ENCODE data around the gene CRTAC1. TPM values are rescaled to one million over a fixed set of nuclear protein-coding genes. Genes with fewer than 3 reads are reported as not detected.

Gene CRTAC1
- total RNA-seq, 1 experiment from 2014 or later, result 1.2 TPM

DNA sequence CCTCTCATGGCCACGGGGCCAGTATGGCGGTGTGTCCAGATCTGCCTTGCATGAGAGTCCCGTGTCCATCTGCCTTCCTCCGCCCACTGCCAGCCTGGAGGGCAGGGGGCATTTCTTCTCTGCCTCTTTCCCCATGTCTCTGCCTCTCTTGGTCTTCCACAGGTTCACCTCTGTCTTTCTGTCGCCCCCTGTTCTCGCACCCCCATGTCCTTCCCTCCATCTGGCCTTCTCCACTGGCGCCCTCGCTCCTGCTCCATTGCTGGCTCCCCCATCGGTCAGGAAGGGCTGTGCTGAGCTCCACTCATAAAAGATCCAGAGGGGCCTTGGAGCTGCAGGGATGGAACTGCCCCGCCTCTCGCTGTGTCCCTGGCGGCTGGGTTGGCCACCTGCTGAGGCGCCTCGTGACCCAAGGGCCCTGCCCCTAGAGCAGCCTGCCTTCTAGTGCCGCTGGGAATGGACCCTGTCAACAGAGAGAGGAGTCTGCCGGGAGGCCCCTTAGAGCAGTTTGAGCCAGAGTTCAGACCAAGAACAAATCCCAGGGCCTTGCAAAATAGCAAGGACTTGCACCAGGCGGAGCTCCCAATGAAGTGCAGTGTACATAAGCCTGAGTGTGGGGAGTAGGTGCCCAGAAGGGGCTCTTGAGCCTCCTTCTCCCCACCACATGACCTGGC lies 138.8 kb downstream of the CRTAC1 start:
- TF ChIP-seq, protein P1, sequence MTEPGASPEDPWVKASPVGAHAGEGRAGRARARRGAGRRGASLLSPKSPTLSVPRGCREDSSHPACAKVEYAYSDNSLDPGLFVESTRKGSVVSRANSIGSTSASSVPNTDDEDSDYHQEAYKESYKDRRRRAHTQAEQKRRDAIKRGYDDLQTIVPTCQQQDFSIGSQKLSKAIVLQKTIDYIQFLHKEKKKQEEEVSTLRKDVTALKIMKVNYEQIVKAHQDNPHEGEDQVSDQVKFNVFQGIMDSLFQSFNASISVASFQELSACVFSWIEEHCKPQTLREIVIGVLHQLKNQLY (CRISPR knock-in tag; IDR thresholded peaks at IDR 0.05), result no peak
- TF ChIP-seq, protein P2, sequence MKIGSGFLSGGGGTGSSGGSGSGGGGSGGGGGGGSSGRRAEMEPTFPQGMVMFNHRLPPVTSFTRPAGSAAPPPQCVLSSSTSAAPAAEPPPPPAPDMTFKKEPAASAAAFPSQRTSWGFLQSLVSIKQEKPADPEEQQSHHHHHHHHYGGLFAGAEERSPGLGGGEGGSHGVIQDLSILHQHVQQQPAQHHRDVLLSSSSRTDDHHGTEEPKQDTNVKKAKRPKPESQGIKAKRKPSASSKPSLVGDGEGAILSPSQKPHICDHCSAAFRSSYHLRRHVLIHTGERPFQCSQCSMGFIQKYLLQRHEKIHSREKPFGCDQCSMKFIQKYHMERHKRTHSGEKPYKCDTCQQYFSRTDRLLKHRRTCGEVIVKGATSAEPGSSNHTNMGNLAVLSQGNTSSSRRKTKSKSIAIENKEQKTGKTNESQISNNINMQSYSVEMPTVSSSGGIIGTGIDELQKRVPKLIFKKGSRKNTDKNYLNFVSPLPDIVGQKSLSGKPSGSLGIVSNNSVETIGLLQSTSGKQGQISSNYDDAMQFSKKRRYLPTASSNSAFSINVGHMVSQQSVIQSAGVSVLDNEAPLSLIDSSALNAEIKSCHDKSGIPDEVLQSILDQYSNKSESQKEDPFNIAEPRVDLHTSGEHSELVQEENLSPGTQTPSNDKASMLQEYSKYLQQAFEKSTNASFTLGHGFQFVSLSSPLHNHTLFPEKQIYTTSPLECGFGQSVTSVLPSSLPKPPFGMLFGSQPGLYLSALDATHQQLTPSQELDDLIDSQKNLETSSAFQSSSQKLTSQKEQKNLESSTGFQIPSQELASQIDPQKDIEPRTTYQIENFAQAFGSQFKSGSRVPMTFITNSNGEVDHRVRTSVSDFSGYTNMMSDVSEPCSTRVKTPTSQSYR (CRISPR knock-in tag; IDR thresholded peaks at IDR 0.05), result no peak
- TF ChIP-seq, protein P3, sequence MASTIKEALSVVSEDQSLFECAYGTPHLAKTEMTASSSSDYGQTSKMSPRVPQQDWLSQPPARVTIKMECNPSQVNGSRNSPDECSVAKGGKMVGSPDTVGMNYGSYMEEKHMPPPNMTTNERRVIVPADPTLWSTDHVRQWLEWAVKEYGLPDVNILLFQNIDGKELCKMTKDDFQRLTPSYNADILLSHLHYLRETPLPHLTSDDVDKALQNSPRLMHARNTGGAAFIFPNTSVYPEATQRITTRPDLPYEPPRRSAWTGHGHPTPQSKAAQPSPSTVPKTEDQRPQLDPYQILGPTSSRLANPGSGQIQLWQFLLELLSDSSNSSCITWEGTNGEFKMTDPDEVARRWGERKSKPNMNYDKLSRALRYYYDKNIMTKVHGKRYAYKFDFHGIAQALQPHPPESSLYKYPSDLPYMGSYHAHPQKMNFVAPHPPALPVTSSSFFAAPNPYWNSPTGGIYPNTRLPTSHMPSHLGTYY (CRISPR knock-in tag; IDR thresholded peaks at IDR 0.05), result no peak
- Mint-ChIP-seq H3K4me1 (peaks cover 28% of the 10 kb centered on the region), H3K36me3 (no peaks in the 10 kb centered on the region), H3K27ac (0 out of 2 replicates have a peak overlapping the region, but pooled peaks have one; percentile 18), H3K27me3 (ENCODE audit: low read depth) (no peaks in the 10 kb centered on the region), H3K9me3 (no peaks in the 10 kb centered on the region), H3K4me3 (no peak overlapping the region)
- DNase-seq (ENCODE audit: low spot score) (no peak), ATAC-seq (no peak)
- CTCF ChIA-PET, result interaction anchor here (1.1 kb wide), 1 partner anchor 100 kb away, joined by 4 read pairs; no protein-coding TSS in a partner anchor
- POLR2A ChIA-PET, result no interaction called here

DNA sequence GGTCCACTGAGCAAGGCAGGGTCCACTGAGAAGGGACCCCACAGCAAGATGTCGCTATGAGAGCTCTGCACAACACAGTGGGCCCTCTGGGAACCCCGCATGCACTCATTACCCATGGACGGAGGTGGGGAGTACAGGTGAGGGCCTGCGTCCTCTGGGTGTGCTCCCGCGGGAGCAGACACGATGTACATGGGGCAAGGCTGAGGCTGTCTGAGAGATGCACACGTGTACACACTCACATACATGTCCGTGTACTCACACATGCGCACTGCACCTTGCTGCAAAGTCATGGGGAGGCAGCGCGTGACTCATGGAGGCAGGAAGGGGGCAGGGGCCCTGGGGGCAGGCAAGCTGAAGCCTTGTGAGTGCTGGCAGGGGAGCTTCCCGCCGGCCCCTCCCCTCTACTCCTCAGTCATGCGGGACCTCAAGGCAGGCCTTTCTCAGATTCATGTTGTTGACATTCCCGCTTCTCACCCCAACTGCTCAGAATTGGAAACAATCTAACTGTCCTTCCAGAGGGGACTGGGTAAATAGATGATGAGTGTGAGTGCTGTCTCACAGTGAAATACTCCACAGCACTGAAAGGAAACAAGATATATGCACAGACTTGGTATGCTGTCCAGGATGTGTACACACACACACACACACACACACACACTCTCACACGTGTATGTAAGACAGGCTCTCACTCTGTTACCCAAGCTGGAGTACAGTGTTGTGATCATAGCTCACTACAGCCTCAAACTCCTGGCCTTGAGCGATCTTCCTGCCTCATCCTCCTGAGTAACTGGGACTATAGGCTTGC lies 140.8 kb downstream of the CRTAC1 start:
- peaks cover 35% of the 10 kb centered on the region for H3K4me1 Mint-ChIP-seq
- POLR2A ChIA-PET, result interaction anchor here (1.1 kb wide), 1 partner anchor 169 kb away, joined by 3 read pairs; no protein-coding TSS in a partner anchor
- no peak overlapping the region for H3K27ac Mint-ChIP-seq
- no peaks in the 10 kb centered on the region for H3K27me3 Mint-ChIP-seq (ENCODE audit: low read depth)
- H3K4me3 Mint-ChIP-seq, result no peak overlapping the region
- DNase-seq (ENCODE audit: low spot score) (no peak), ATAC-seq (peak; percentile 70)
- H3K36me3 Mint-ChIP-seq, result no peaks in the 10 kb centered on the region
- TF ChIP-seq SOX15 (CRISPR knock-in tag; IDR thresholded peaks at IDR 0.05), result no peak
- TF ChIP-seq, protein P4, sequence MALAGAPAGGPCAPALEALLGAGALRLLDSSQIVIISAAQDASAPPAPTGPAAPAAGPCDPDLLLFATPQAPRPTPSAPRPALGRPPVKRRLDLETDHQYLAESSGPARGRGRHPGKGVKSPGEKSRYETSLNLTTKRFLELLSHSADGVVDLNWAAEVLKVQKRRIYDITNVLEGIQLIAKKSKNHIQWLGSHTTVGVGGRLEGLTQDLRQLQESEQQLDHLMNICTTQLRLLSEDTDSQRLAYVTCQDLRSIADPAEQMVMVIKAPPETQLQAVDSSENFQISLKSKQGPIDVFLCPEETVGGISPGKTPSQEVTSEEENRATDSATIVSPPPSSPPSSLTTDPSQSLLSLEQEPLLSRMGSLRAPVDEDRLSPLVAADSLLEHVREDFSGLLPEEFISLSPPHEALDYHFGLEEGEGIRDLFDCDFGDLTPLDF (CRISPR knock-in tag; IDR thresholded peaks at IDR 0.05), result no peak
- TF ChIP-seq, protein P5, sequence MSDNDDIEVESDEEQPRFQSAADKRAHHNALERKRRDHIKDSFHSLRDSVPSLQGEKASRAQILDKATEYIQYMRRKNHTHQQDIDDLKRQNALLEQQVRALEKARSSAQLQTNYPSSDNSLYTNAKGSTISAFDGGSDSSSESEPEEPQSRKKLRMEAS (CRISPR knock-in tag; IDR thresholded peaks at IDR 0.05), result 0 out of 2 replicates have a peak, but pooled peaks have one; percentile 30
- CTCF ChIA-PET, result interaction anchor here (0.7 to 3.1 kb wide), 14 partner anchors 8 to 156 kb away, joined by 3 to 16 read pairs (median 6); partner anchors contain the start of gene GOLGA7B
- H3K9me3 Mint-ChIP-seq, result no peaks in the 10 kb centered on the region

DNA sequence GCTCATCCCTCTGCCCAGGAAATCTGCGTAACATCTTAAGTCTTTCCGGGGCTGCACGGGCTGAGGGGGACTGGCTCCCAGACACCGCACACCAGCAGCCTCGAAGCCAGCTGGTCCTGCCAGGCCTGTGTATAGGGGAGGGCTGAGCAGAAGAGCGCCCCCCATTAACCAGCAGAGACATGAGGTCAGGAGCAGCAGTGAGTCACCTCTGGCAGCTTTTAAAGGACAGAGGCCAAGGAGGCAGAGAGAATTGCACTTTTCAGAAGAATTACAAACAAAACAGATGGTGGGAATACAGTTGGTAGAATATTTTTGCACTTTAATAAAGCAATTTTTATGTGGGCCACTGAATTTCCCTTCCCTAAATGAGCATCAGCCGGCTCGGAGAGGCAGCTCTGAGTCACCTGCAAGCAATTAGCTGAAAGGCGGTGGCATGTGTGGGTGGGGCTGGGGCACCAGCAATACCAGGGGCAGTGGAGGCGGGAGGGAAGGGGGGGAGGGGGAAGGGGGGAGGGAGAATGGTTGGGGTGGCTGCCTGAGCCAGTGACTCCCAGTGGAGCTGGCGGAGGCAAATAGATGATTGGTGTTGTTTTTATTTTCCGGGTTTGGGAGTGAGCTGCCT lies 141.7 kb downstream of the CRTAC1 start:
- Mint-ChIP-seq H3K27me3 (ENCODE audit: low read depth) (no peaks in the 10 kb centered on the region; the same call in 1 of the 2 replicates), H3K36me3 (no peaks in the 10 kb centered on the region), H3K27ac (no peak overlapping the region), H3K4me3 (no peak overlapping the region), H3K9me3 (no peaks in the 10 kb centered on the region), H3K4me1 (peaks cover 35% of the 10 kb centered on the region)
- DNase-seq (ENCODE audit: low spot score) (no peak), ATAC-seq (peak; percentile 54)
- CTCF ChIA-PET, result interaction anchor here (0.7 to 3.1 kb wide), 16 partner anchors 9 to 157 kb away, joined by 3 to 16 read pairs (median 6); partner anchors contain the start of gene GOLGA7B
- TF ChIP-seq ZNF671 (CRISPR knock-in tag; IDR thresholded peaks at IDR 0.05) (no peak), KAT7 (CRISPR knock-in tag; IDR thresholded peaks at IDR 0.05; ENCODE audit: borderline replicate concordance) (no peak)
- TF ChIP-seq, protein P6, sequence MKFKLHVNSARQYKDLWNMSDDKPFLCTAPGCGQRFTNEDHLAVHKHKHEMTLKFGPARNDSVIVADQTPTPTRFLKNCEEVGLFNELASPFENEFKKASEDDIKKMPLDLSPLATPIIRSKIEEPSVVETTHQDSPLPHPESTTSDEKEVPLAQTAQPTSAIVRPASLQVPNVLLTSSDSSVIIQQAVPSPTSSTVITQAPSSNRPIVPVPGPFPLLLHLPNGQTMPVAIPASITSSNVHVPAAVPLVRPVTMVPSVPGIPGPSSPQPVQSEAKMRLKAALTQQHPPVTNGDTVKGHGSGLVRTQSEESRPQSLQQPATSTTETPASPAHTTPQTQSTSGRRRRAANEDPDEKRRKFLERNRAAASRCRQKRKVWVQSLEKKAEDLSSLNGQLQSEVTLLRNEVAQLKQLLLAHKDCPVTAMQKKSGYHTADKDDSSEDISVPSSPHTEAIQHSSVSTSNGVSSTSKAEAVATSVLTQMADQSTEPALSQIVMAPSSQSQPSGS (CRISPR knock-in tag; IDR thresholded peaks at IDR 0.05; ENCODE audit: borderline replicate concordance, low read depth), result no peak
- TF ChIP-seq, protein P7, sequence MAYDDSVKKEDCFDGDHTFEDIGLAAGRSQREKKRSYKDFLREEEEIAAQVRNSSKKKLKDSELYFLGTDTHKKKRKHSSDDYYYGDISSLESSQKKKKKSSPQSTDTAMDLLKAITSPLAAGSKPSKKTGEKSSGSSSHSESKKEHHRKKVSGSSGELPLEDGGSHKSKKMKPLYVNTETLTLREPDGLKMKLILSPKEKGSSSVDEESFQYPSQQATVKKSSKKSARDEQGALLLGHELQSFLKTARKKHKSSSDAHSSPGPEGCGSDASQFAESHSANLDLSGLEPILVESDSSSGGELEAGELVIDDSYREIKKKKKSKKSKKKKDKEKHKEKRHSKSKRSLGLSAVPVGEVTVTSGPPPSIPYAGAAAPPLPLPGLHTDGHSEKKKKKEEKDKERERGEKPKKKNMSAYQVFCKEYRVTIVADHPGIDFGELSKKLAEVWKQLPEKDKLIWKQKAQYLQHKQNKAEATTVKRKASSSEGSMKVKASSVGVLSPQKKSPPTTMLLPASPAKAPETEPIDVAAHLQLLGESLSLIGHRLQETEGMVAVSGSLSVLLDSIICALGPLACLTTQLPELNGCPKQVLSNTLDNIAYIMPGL (CRISPR knock-in tag; IDR thresholded peaks at IDR 0.05), result no peak
- TF ChIP-seq, protein P8, sequence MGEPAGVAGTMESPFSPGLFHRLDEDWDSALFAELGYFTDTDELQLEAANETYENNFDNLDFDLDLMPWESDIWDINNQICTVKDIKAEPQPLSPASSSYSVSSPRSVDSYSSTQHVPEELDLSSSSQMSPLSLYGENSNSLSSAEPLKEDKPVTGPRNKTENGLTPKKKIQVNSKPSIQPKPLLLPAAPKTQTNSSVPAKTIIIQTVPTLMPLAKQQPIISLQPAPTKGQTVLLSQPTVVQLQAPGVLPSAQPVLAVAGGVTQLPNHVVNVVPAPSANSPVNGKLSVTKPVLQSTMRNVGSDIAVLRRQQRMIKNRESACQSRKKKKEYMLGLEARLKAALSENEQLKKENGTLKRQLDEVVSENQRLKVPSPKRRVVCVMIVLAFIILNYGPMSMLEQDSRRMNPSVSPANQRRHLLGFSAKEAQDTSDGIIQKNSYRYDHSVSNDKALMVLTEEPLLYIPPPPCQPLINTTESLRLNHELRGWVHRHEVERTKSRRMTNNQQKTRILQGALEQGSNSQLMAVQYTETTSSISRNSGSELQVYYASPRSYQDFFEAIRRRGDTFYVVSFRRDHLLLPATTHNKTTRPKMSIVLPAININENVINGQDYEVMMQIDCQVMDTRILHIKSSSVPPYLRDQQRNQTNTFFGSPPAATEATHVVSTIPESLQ (CRISPR knock-in tag; IDR thresholded peaks at IDR 0.05), result no peak
- POLR2A ChIA-PET, result interaction anchor here (0.8 to 1.1 kb wide), 2 partner anchors 12 to 170 kb away, joined by 3 read pairs; no protein-coding TSS in a partner anchor

Measured in WTC11 (cell line).